ENCODE results near the gene DMC1. TPM values are rescaled to one million over a fixed set of nuclear protein-coding genes. Genes with fewer than 3 reads are reported as not detected.
A peak's percentile ranks its signal among the peaks of the same experiment; 100 is the strongest.

DMC1 gene
- total and polyA plus RNA-seq, 10 of the 15 experiments (the other 5 are each of a cell fraction or from before 2014, with no cell fraction given) = 1.0 to 21.0 (median 4.5) TPM

GRCh38 chr22:38491707-38492348, 78.2 kb downstream of the DMC1 start (continued):
- no peak for TF ChIP-seq ZNF592 (IDR thresholded peaks at IDR 0.05)
- TF ChIP-seq NFYA (IDR thresholded peaks at IDR 0.05; ENCODE audit: borderline replicate concordance, low read depth, low read length) = no peak

- ChIA-PET CTCF (interaction anchor here (1.9 kb wide), 1 partner anchor 19 kb away, joined by 5 read pairs; no protein-coding TSS in a partner anchor), POLR2A (interaction anchor here (1.2 to 1.3 kb wide), 2 partner anchors 11 to 13 kb away, joined by 3 to 5 read pairs; no protein-coding TSS in a partner anchor)
Observed at GRCh38 chr22:38490915-38491314, 79.1 kb downstream of the DMC1 start.

More at GRCh38 chr22:38490915-38491314, 79.1 kb downstream of the DMC1 start:
- H3K9ac ChIP-seq (ENCODE audit: control insufficient read depth, insufficient read depth, low read length) = no peak overlapping the region
- intact Hi-C loops (cut with micrococcal nuclease; ENCODE audit: unreplicated experiment) (no loop called here), in situ Hi-C loops (cut with MboI) (no loop called here)
- H2AFZ ChIP-seq (ENCODE audit: control insufficient read depth, low read depth, low read length) = no peak overlapping the region
- ATAC-seq = peak; percentile 26; the same call in 1 of the 3 replicates
- SMC1A ChIA-PET (ENCODE audit: uncharacterized antibody, unreplicated experiment) = interaction anchor here (0.6 to 1.8 kb wide), 4 partner anchors 9 to 89 kb away, joined by 4 to 6 read pairs (median 4); no protein-coding TSS in a partner anchor
- H4K20me1 ChIP-seq (ENCODE audit: control insufficient read depth, insufficient read depth) = peaks cover 6% of the 10 kb centered on the region; the same call in 1 of the 2 replicates
- no peak overlapping the region for H3K27ac ChIP-seq (ENCODE audit: control insufficient read depth, insufficient read depth)
- FAIRE-seq = no peak
- DNase-seq (ENCODE audit: low read depth, low spot score) = no peak
- no peaks in the 10 kb centered on the region for H3K9me3 ChIP-seq (replicated peaks; ENCODE audit: control insufficient read depth, insufficient read depth, low read length)
- peaks cover 5% of the 10 kb centered on the region for H3K79me2 ChIP-seq (ENCODE audit: control insufficient read depth, insufficient read depth, low read length)
- WGBS (ENCODE audit: insufficient coverage, insufficient replicate concordance, low lambda C conversion rate, missing lambda C conversion rate) = 100% methylated on average over 1 of the region's 1 CpG
- no peak overlapping the region for H3K4me3 ChIP-seq
- H3K27me3 ChIP-seq (replicated peaks in 1 of 2; ENCODE audit: control insufficient read depth in 2 of 2, insufficient read depth in 2 of 2, low read length in 1 of 2) = no peaks in the 10 kb centered on the region
- no peak overlapping the region for H3K4me2 ChIP-seq (ENCODE audit: control insufficient read depth, insufficient read depth)
- BruUV-seq (replicated peaks) = no TSS peak
- RAD21 ChIA-PET (ENCODE audit: unreplicated experiment) = no interaction called here
- no peaks in the 10 kb centered on the region for H3K4me1 ChIP-seq (ENCODE audit: control insufficient read depth, insufficient read depth, low read length)
- peaks cover 29 to 65% of the 10 kb centered on the region in 2 experiments for H3K36me3 ChIP-seq (ENCODE audit: control insufficient read depth in 2 of 2, insufficient read depth in 2 of 2, low read length in 1 of 2)
- TF ChIP-seq CBX5 (IDR thresholded peaks at IDR 0.05; ENCODE audit: low read depth) (no peak), PKNOX1 (IDR thresholded peaks at IDR 0.05) (no peak), STAT1 (conservative IDR thresholded peaks at IDR 0.05) (no peak), SIN3A (IDR thresholded peaks at IDR 0.05; ENCODE audit: low read depth, low read length) (no peak), CBFB (IDR thresholded peaks at IDR 0.05; ENCODE audit: low read depth) (no peak), TCF3 (IDR thresholded peaks at IDR 0.05; ENCODE audit: borderline replicate concordance, insufficient read depth, low read depth, low read length) (no peak), GATAD2B (conservative IDR thresholded peaks at IDR 0.05; ENCODE audit: low read depth) (no peak), CHD2 (IDR thresholded peaks at IDR 0.05; ENCODE audit: borderline replicate concordance, low read depth, low read length) (no peak)

All from GM12878 (cell line).